Neural progenitor cell (in vitro differentiated cells): ENCODE measurements around the gene XRCC1.

ENCODE experiments used
- EZH2 ChIP-seq: fragments of 200-600 bp; sonication (generic); IDR thresholded peaks from 2 replicates; pipeline ENCODE4 v1.6.1; 2017; ENCODE audit warnings: antibody characterized with exemption, mild to moderate bottlenecking, moderate library complexity
- TF ChIP-seq, protein P1 (sequence below): fragments of 200-600 bp; sonication (generic); IDR thresholded peaks from 2 replicates; pipeline ENCODE4 v1.5.1; 2017; ENCODE audit warnings: antibody characterized with exemption, mild to moderate bottlenecking

DNA sequence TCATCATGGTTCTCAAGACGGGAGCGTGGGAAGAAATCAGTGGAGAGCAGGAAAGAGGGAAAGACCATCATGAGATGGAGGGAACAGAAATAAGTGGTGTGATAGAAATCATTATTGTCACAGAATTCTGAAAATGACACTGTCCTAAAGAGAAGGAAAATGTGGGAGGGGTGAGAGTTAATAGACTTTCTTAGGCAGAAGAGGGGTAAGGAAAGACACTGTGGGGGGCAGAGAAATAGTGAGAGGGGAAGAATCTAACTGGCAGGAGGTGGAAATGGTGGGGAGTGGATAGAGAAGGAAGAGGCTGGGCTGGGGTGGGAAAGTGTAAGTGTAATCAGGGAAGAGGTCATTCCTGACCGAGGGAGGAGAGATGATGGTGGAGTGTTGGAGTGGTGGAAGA lies 3.5 kb upstream of the XRCC1 start:
- TF ChIP-seq, protein P1, sequence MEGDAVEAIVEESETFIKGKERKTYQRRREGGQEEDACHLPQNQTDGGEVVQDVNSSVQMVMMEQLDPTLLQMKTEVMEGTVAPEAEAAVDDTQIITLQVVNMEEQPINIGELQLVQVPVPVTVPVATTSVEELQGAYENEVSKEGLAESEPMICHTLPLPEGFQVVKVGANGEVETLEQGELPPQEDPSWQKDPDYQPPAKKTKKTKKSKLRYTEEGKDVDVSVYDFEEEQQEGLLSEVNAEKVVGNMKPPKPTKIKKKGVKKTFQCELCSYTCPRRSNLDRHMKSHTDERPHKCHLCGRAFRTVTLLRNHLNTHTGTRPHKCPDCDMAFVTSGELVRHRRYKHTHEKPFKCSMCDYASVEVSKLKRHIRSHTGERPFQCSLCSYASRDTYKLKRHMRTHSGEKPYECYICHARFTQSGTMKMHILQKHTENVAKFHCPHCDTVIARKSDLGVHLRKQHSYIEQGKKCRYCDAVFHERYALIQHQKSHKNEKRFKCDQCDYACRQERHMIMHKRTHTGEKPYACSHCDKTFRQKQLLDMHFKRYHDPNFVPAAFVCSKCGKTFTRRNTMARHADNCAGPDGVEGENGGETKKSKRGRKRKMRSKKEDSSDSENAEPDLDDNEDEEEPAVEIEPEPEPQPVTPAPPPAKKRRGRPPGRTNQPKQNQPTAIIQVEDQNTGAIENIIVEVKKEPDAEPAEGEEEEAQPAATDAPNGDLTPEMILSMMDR: no peak
- TF ChIP-seq EZH2: no peak
